AG09309 (cell line): Measurements from ENCODE around the gene ZMYND8.

Experiments
- DNase-seq: peaks from one replicate; pipeline ENCODE4 v3.0.0-alpha.2; 2010; ENCODE audit warnings: low read depth
- H3K4me3 ChIP-seq: 2 replicates; pipeline ENCODE4 v1.5.1; 2011; ENCODE audit warnings: mild to moderate bottlenecking, low read depth, low read length, moderate library complexity; ENCODE audit not compliant: control insufficient read depth
- TF ChIP-seq, protein P1 (sequence below): IDR thresholded peaks from 2 replicates; pipeline ENCODE4 v1.5.1; 2011; ENCODE audit warnings: mild to moderate bottlenecking, low read depth, low read length, inconsistent platforms; ENCODE audit not compliant: insufficient read depth, control insufficient read depth; ENCODE audit errors: missing control alignments

The ZMYND8 gene

DNA sequence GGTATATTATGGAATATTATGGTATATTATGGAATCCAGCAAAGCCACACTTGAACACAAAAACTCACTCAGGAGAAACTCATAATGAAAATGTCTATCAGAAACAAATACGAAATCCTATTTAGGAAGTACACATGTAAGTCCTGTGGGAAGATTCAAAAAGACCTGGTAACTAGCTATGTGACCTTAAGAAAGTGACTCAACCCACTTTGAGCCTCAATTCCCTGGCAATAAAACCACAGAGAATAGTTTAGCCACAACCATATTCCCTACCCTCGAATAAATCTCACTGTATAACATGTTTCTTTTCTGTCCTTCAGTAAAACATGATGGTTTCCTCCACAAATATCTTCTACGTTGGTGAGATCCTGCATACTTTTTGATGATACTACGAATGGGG lies 56.4 kb downstream of the ZMYND8 start:
- TF ChIP-seq, protein P1, sequence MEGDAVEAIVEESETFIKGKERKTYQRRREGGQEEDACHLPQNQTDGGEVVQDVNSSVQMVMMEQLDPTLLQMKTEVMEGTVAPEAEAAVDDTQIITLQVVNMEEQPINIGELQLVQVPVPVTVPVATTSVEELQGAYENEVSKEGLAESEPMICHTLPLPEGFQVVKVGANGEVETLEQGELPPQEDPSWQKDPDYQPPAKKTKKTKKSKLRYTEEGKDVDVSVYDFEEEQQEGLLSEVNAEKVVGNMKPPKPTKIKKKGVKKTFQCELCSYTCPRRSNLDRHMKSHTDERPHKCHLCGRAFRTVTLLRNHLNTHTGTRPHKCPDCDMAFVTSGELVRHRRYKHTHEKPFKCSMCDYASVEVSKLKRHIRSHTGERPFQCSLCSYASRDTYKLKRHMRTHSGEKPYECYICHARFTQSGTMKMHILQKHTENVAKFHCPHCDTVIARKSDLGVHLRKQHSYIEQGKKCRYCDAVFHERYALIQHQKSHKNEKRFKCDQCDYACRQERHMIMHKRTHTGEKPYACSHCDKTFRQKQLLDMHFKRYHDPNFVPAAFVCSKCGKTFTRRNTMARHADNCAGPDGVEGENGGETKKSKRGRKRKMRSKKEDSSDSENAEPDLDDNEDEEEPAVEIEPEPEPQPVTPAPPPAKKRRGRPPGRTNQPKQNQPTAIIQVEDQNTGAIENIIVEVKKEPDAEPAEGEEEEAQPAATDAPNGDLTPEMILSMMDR: no peak
- no peak for DNase-seq
- H3K4me3 ChIP-seq: no peak overlapping the region

DNA sequence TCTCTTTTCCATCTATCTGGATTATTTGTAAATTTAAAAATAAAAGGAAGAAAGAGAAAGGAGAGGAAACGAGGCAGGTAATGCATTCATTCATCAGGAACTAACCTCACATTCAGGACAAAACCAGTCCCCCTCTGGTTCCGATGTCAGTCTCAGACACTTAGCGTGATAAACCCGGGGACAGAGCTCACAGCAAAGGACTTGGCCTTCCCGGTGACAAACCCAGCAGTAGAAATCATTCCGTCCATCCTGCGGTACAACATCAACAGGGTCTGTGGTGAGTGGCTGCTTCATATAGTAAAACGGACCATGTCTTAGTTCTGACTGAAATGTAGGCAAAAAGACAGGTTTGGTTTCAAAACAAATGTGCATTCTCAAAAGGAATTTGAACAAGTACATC lies 57.9 kb downstream of the ZMYND8 start:
- no peak overlapping the region for H3K4me3 ChIP-seq
- TF ChIP-seq, protein P1: no peak
- no peak for DNase-seq

DNA sequence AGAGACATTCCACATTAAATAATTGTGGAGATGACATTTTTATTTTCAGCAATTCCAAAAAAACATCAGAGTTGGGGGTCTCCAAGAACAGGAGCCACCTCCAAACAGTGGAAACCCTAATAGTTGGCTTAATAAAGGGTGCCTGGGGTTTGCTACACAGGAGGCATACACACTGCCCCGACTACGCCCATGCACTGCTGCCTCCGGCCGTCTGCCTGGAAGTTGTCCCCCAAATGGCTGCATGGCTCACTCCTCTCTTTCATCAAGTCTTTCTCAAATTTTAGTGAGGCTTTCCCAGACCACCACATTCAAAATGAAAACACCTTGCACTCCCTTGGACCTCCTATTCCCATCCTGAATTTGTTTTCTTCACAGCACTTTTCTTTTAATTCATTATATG lies 58.8 kb downstream of the ZMYND8 start:
- no peak overlapping the region for H3K4me3 ChIP-seq
- TF ChIP-seq, protein P1: no peak

DNA sequence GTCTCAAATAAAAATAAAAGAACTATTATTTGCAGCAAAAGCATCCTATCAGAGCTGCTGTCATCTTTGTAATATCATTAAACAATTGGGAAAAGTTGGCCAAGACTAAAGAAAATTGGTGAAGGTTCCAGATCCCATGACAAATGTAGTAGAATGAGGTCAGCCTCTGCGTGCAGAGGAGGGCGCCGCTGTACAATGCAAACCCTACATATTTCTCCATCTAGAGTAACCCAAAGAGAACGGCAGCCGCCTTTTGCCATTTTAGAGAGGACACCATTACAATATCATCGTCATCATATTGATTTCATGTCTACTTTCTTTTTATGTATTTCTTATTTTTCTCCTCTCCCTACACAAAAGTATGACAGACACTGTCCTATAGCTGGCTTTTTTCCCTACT lies 59.5 kb downstream of the ZMYND8 start:
- TF ChIP-seq, protein P1: no peak
- DNase-seq: no peak
- no peak overlapping the region for H3K4me3 ChIP-seq

More for the DNA sequence above, 58.8 kb downstream of the ZMYND8 start:
- DNase-seq: no peak

DNA sequence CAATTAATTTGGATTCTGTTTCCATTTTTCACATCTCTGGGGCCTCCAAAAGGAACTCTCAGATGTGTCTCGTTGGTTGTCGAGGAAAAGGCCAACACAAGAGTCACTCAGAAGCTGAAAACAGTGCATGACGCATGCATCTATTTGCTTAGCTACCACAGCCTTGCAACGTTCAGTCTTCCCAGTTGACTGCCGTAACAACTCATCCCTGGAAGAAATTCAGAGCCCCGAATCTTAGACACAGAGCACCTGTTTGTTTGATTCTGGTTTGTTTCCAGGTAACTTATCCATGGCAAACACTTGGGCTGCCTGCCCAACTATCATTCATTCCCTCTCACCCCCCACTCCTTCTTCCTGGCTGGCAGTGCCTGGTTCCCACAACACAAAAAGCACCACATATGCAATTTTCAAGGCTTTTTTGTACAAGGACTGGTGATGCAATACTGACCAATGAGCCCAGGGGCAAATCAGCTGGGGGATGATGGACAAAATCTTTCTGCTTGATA lies 60.5 kb downstream of the ZMYND8 start:
- no peak for DNase-seq
- TF ChIP-seq, protein P1: no peak

DNA sequence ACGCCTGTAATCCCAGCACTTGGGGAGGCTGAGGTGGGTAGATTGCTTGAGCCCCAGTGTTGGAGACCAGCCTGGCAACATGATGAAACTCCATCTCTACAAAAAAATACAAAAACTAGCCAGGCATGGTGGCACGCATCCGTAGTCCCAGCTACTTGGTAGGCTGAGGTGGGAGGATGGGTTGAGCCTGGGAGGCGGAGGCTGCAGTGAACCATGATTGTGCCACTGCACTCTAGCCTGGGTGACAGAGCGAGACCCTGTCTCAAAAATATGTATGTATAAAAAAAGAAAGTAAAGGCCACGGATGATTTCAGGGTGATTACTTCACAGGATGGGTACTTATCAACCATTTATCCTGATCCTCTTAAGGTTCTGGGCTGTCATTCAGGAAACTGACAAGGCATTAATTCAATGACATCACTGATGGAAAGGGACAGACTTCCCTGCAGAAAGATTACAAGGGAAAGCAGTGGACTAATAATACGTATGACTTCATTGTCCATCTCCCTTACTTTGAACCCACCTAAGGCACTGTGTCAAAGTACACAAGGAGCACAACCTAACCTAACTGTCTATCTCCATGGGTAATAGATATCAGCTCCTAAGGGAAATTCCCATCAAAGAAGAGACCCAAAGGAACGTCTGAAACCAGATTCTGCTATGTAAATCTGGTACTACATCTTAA lies 61.2 kb downstream of the ZMYND8 start:
- H3K4me3 ChIP-seq: no peak overlapping the region
- TF ChIP-seq, protein P1: no peak
- no peak for DNase-seq

More for the DNA sequence above, 60.5 kb downstream of the ZMYND8 start:
- no peak overlapping the region for H3K4me3 ChIP-seq

DNA sequence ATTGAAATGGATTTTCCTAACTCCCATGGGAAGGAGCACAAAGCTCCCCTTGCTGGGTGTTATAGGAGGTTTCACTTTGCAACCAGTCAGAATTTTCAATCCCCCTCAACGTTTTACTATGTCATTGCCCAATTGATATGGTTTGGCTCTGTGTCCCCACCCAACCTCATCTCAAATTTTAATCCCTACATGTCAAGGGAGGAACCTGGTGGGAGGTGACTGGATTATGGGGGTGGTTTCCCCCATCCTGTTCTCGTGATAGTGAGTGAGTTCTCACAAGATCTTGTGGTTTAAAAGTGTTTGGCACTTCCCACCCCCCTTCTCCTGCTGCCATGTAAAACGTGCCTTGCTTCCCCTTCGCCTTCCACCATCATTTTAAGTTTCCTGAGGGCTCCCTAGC lies 62.9 kb downstream of the ZMYND8 start:
- no peak overlapping the region for H3K4me3 ChIP-seq
- TF ChIP-seq, protein P1: no peak
- no peak for DNase-seq
